HCT116 (cell line): ENCODE data around the gene RAB11FIP2. TPM values are rescaled to one million over a fixed set of nuclear protein-coding genes. Genes with fewer than 3 reads are reported as not detected.

Experiments
- ATAC-seq: fragments of 200-7000 bp; cut with Tn5 transposase; 2 replicates; pipeline ENCODE4 v1.9.1; 2020; ENCODE audit warnings: mild to moderate bottlenecking, moderate library complexity
- Bru-seq: library from RNA; stranded (reverse); fragments of 400-500 nt; gene quantifications from one replicate; lab custom pipeline; 2021; lab: Mats Ljungman, UMichigan
- BruChase-seq, 2 experiments: library from RNA; stranded (reverse); fragments of 400-500 nt; gene quantifications; one replicate each; lab custom pipeline; 2021; lab: Mats Ljungman, UMichigan
- BruUV-seq: library from RNA; stranded (reverse); fragments of 400-500 nt; replicated peaks from 2 replicates; lab custom pipeline; 2021; lab: Mats Ljungman, UMichigan
- CTCF ChIA-PET: fragments of 300-600 bp; sonication (Branson Sonifier 250); formaldehyde crosslinking; loops from one replicate; lab custom pipeline; 2021; ENCODE audit warnings: antibody characterized with exemption; lab: Charles Lee
- POLR2A ChIA-PET: fragments of 300-600, 350-600 bp; sonication (Branson Sonifier 250); formaldehyde crosslinking; loops from one replicate; lab custom pipeline; 2021; ENCODE audit warnings: antibody characterized with exemption; lab: Charles Lee
- RAD21 ChIA-PET, 2 experiments: fragments of 300-600 bp; sonication (Branson Sonifier 250); formaldehyde crosslinking; loops; one replicate each; lab custom pipeline; 2023; ENCODE audit warnings: low total read pairs in 2 of 2; ENCODE audit not compliant: uncharacterized antibody in 2 of 2, unreplicated experiment in 2 of 2, low non-redundant PET in 1 of 2; lab: Charles Lee
- DNase-seq: peaks from one replicate; pipeline ENCODE4 v3.0.0-alpha.2; 2010; ENCODE audit warnings: low read depth, low spot score
- H2AFZ ChIP-seq: fragments of 200-600 bp; shearing (Covaris generic), sonication (generic); 2 replicates; pipeline ENCODE4 v1.6.1; 2017; ENCODE audit warnings: low read depth, mixed run types, mixed read lengths, antibody characterized with exemption, low read length; ENCODE audit not compliant: poor library complexity, severe bottlenecking
- H3K27ac ChIP-seq: 2 replicates; pipeline ENCODE4 v1.5.1; 2012; ENCODE audit warnings: low read depth, low read length
- H3K27me3 ChIP-seq: fragments of 200-600 bp; sonication (generic); 2 replicates; pipeline ENCODE4 v1.6.1; 2016; ENCODE audit warnings: mixed run types, low read length, mixed read lengths; ENCODE audit not compliant: insufficient read depth
- H3K36me3 ChIP-seq, 2 experiments: fragments of 200-500 bp in 1 of 2; fragments of 200-600 bp in 1 of 2; sonication (Bioruptor generic) in 1 of 2; sonication (generic) in 1 of 2; 2 replicates each; pipeline versions ENCODE4 v1.5.1 to v1.6.1; 2014 to 2016; ENCODE audit warnings: low read length in 2 of 2, inconsistent platforms in 1 of 2, mixed read lengths in 1 of 2, mixed run types in 1 of 2; ENCODE audit not compliant: insufficient read depth in 2 of 2, control insufficient read depth in 1 of 2
- H3K4me1 ChIP-seq, 2 experiments: fragments of 200-600 bp in 1 of 2; sonication (generic) in 1 of 2; 2 replicates each; pipeline versions ENCODE4 v1.5.1 to v1.6.1; 2012 to 2017; ENCODE audit warnings: low read length in 2 of 2, inconsistent platforms in 1 of 2, mild to moderate bottlenecking in 1 of 2, mixed read lengths in 1 of 2, mixed run types in 1 of 2, moderate library complexity in 1 of 2; ENCODE audit not compliant: insufficient read depth in 2 of 2, control insufficient read depth in 1 of 2
- H3K4me2 ChIP-seq: fragments of 200-600 bp; sonication (generic); 2 replicates; pipeline ENCODE4 v1.6.1; 2017; ENCODE audit warnings: mixed run types, low read length, mixed read lengths
- H3K4me3 ChIP-seq, 2 experiments: fragments of 200-600 bp in 1 of 2; sonication (generic) in 1 of 2; replicated peaks in 1 of 2; 2 replicates each; pipeline ENCODE4 v1.5.1; 2011 to 2016; ENCODE audit warnings: low read length in 2 of 2, control low read depth in 1 of 2, low read depth in 1 of 2, mild to moderate bottlenecking in 1 of 2, mixed read lengths in 1 of 2, mixed run types in 1 of 2
- H3K79me2 ChIP-seq: fragments of 200-600 bp; sonication (generic); 2 replicates; pipeline ENCODE4 v1.6.1; 2017; ENCODE audit warnings: mild to moderate bottlenecking, mixed run types, low read length, moderate library complexity, mixed read lengths; ENCODE audit not compliant: insufficient read depth
- H3K9ac ChIP-seq: fragments of 200-600 bp; sonication (generic); 2 replicates; pipeline ENCODE4 v1.6.1; 2016; ENCODE audit warnings: low read length, mixed read lengths
- H3K9me2 ChIP-seq: fragments of 200-600 bp; sonication (generic), shearing (Covaris generic); 2 replicates; pipeline ENCODE4 v1.6.1; 2017; ENCODE audit warnings: mixed run types, mild to moderate bottlenecking, moderate library complexity; ENCODE audit not compliant: insufficient read depth
- H3K9me3 ChIP-seq, 2 experiments: fragments of 200-500 bp in 1 of 2; fragments of 200-600 bp in 1 of 2; sonication (Bioruptor generic) in 1 of 2; sonication (generic) in 1 of 2; 2 replicates each; pipeline ENCODE4 v1.6.1; 2014 to 2017; ENCODE audit warnings: low read length in 2 of 2, mixed read lengths in 2 of 2, inconsistent platforms in 1 of 2, low read depth in 1 of 2, mild to moderate bottlenecking in 1 of 2, mixed run types in 1 of 2, moderate library complexity in 1 of 2; ENCODE audit not compliant: control insufficient read depth in 1 of 2, insufficient read depth in 1 of 2
- H4K20me1 ChIP-seq: fragments of 200-600 bp; sonication (generic), shearing (Covaris generic); 2 replicates; pipeline ENCODE4 v1.6.1; 2017; ENCODE audit warnings: mixed run types, mild to moderate bottlenecking, moderate library complexity; ENCODE audit not compliant: insufficient read depth
- CBX3 ChIP-seq: IDR thresholded peaks from 2 replicates; pipeline ENCODE4 v1.6.1; 2012; ENCODE audit warnings: low read depth
- CTCF ChIP-seq, 3 experiments: fragments of 200-600 bp in 1 of 3; sonication (generic) in 1 of 3; IDR thresholded peaks in 2 of 3; conservative IDR thresholded peaks in 1 of 3; 2 replicates each; pipeline ENCODE4 v1.5.1; 2012 to 2017; ENCODE audit warnings: low read depth in 2 of 3, low read length in 2 of 3, antibody characterized with exemption in 1 of 3, borderline replicate concordance in 1 of 3, control low read depth in 1 of 3, mild to moderate bottlenecking in 1 of 3, mixed read lengths in 1 of 3, mixed run types in 1 of 3, moderate library complexity in 1 of 3; ENCODE audit not compliant: insufficient read depth in 1 of 3
- EGR1 ChIP-seq: IDR thresholded peaks from 2 replicates; pipeline ENCODE4 v1.6.1; 2012; ENCODE audit warnings: low read depth
- ELF1 ChIP-seq: IDR thresholded peaks from 2 replicates; pipeline ENCODE4 v1.6.1; 2012; ENCODE audit warnings: low read depth, borderline replicate concordance
- FOSL1 ChIP-seq: IDR thresholded peaks from 2 replicates; pipeline ENCODE4 v1.6.1; 2012; ENCODE audit warnings: low read depth
- MAX ChIP-seq: IDR thresholded peaks from 2 replicates; pipeline ENCODE4 v1.6.1; 2012
- POLR2A ChIP-seq: IDR thresholded peaks from 2 replicates; pipeline ENCODE4 v1.7.0; 2011; ENCODE audit warnings: borderline replicate concordance; ENCODE audit not compliant: insufficient read depth, insufficient read length; ENCODE audit errors: extremely low read depth
- POLR2AphosphoS5 ChIP-seq: IDR thresholded peaks from 2 replicates; pipeline ENCODE4 v1.6.1; 2011; ENCODE audit warnings: mild to moderate bottlenecking, low read depth, low read length, moderate library complexity
- REST ChIP-seq: IDR thresholded peaks from 2 replicates; pipeline ENCODE4 v1.6.1; 2012; ENCODE audit warnings: low read depth
- SIN3A ChIP-seq: IDR thresholded peaks from 2 replicates; pipeline ENCODE4 v1.6.1; 2012; ENCODE audit warnings: low read depth
- SP1 ChIP-seq: IDR thresholded peaks from 2 replicates; pipeline ENCODE4 v1.6.1; 2012; ENCODE audit warnings: low read depth
- TCF7L2 ChIP-seq: IDR thresholded peaks from 2 replicates; pipeline ENCODE4 v1.7.0; 2011; ENCODE audit warnings: borderline replicate concordance, inconsistent platforms; ENCODE audit not compliant: insufficient read depth, insufficient read length; ENCODE audit errors: extremely low read depth
- YY1 ChIP-seq: IDR thresholded peaks from 2 replicates; pipeline ENCODE4 v1.6.1; 2011; ENCODE audit warnings: low read length, low read depth, moderate library complexity, mild to moderate bottlenecking; ENCODE audit not compliant: insufficient replicate concordance; ENCODE audit errors: extremely low read depth
- ZBTB33 ChIP-seq: IDR thresholded peaks from 2 replicates; pipeline ENCODE4 v1.6.1; 2011; ENCODE audit warnings: mild to moderate bottlenecking, low read length, moderate library complexity; ENCODE audit not compliant: insufficient replicate concordance; ENCODE audit errors: extremely low read depth
- ZFX ChIP-seq: fragments of 450-650 bp; IDR thresholded peaks from 2 replicates; pipeline ENCODE4 v1.6.1; 2017
- ZNF274 ChIP-seq: fragments of 200-500 bp; sonication (Bioruptor generic); IDR thresholded peaks from 2 replicates; pipeline ENCODE4 v1.6.1; 2014; ENCODE audit warnings: mild to moderate bottlenecking, low read depth, low read length, inconsistent platforms
- intact Hi-C: fragments of 100-400 bp; cut with micrococcal nuclease; formaldehyde crosslinking; loops from 2 replicates; pipeline ENCODE4 v1.10.0; 2022
- long read RNA-seq: library from polyadenylated mRNA; unstranded; transcript quantifications from one replicate; pipeline ENCODE4 v2.0.0, GENCODE V29; 2021; ENCODE audit not compliant: unreplicated experiment
- polyA plus RNA-seq: library from polyadenylated mRNA; unstranded; fragments of >200 nt; gene quantifications from 2 replicates; pipeline ENCODE4 v1.2.1, GENCODE V29; 2012; ENCODE audit warnings: missing spikeins
- total RNA-seq: library from RNA; stranded (reverse); gene quantifications from one replicate; pipeline ENCODE4 v1.2.1, GENCODE V29; 2021; ENCODE audit not compliant: unreplicated experiment

The RAB11FIP2 gene
- total RNA-seq (16.8 TPM), Bru-seq, nascent RNA (percentile 88 among the genes with signal in this experiment), BruChase-seq, experiment 1, labeled RNA remaining after a 6-hour chase (percentile 89 among the genes with signal in this experiment), BruChase-seq, experiment 2, labeled RNA remaining after a 2-hour chase (percentile 92 among the genes with signal in this experiment)
- 3.8 and 4.3 TPM in 2 replicates for polyA plus RNA-seq
- long read RNA-seq, full-length matches to known transcripts: 15 of 46 reads
- long read RNA-seq, partial matches to known transcripts: 28 of 46 reads
- long read RNA-seq, other reads (novel, unspliced or antisense): 3 of 46 reads

- intact Hi-C loops: no loop called here
- DNase-seq (peak; percentile 79), ATAC-seq (peak; percentile 88)
- Histone ChIP-seq H4K20me1 (no peaks in the 10 kb centered on the region), H3K79me2 (peaks cover 45% of the 10 kb centered on the region), H2AFZ (peak within 1 kb of the TSS; percentile 17), H3K9ac (peak within 1 kb of the TSS; percentile 74), H3K27me3 (no peaks in the 10 kb centered on the region), H3K9me2 (no peaks in the 10 kb centered on the region), H3K4me3 (peak within 1 kb of the TSS; percentile 72 to 74), H3K4me1 (peaks cover 13 to 20% of the 10 kb centered on the region in 2 experiments; a peak in 3 of 4 replicates), H3K36me3 (no peaks in the 10 kb centered on the region), H3K27ac (peak within 1 kb of the TSS; percentile 90), H3K4me2 (peak within 1 kb of the TSS; percentile 89), H3K9me3 (no peaks in the 10 kb centered on the region)
- POLR2A ChIA-PET: interaction anchor here (0.6 kb wide), 1 partner anchor 1612 kb away, joined by 3 read pairs; no protein-coding TSS in a partner anchor
- RAD21 ChIA-PET: no interaction called here
- no TSS peak for BruUV-seq
- CTCF ChIA-PET: no interaction called here
- TF ChIP-seq SP1: peak; percentile 75; the same call in 1 of the 2 replicates
- TF ChIP-seq EGR1: peak; percentile 45; the same call in 1 of the 2 replicates
- peak; percentile 99 for TF ChIP-seq ZFX
- peak; percentile 61; the same call in 1 of the 2 replicates for TF ChIP-seq POLR2AphosphoS5
- no peak for TF ChIP-seq ZNF274
- peak; percentile 6 for TF ChIP-seq ZBTB33
- TF ChIP-seq FOSL1: no peak
- peak; percentile 70 for TF ChIP-seq SIN3A
- TF ChIP-seq YY1: peak; percentile 93
- peak; percentile 13 for TF ChIP-seq TCF7L2
- TF ChIP-seq REST: no peak
- TF ChIP-seq MAX: peak; percentile 69
- peak; percentile 80 for TF ChIP-seq POLR2A
- TF ChIP-seq CTCF (IDR thresholded peaks at IDR 0.05 in 2 of 3, conservative IDR thresholded peaks at IDR 0.05 in 1 of 3; ENCODE audit: borderline replicate concordance in 1 of 3, insufficient read depth in 1 of 3, low read depth in 2 of 3, low read length in 2 of 3): peak in 2 of 3 experiments; percentile 31 to 33; a peak in 4 of 6 replicates
- TF ChIP-seq ELF1: peak; percentile 94
- TF ChIP-seq CBX3: no peak
Measured at GRCh38 chr10:118046395-118047156, at the start of gene RAB11FIP2. Gene RAB11FIP2, minus strand, starts transcription at chr10:118046941. Its CDS starts 778 bp downstream, at chr10:118046163.
